K562 (cell line): ENCODE measurements around the gene ZNF48. TPM values are rescaled to one million over a fixed set of nuclear protein-coding genes. Genes with fewer than 3 reads are reported as not detected.

ENCODE experiments used
- ATAC-seq: fragments of 200-7000 bp; cut with Tn5 transposase; 3 replicates; pipeline ENCODE4 v1.9.1; 2020; ENCODE audit warnings: moderate library complexity
- BruUV-seq: library from RNA; stranded (reverse); fragments of 400-500 nt; replicated peaks from 2 replicates; lab custom pipeline; 2021; lab: Mats Ljungman, UMichigan
- CTCF ChIA-PET: fragments of 300-600 bp; formaldehyde crosslinking; extraction: SDS; loops from one replicate; lab custom pipeline; 2021; ENCODE audit warnings: low intra/inter-chr PET ratio; lab: Yijun Ruan, JAX
- POLR2A ChIA-PET: fragments of 300-600, 350-650 bp; sonication (Branson Sonifier 250); formaldehyde crosslinking; extraction: SDS; loops from one replicate; lab custom pipeline; 2021; ENCODE audit warnings: antibody characterized with exemption, inconsistent platforms; lab: Yijun Ruan, JAX
- DNase-seq, 4 experiments: peaks; one replicate each; pipeline versions ENCODE4 v3.0.0 to v3.0.0-alpha.2; 2011 to 2018; ENCODE audit warnings: low spot score in 3 of 4, mixed read lengths in 3 of 4; ENCODE audit errors: extremely low read depth in 1 of 4
- FAIRE-seq: peaks from 2 replicates; lab custom pipeline; 2011; peaks lifted over from hg19 to GRCh38; lab: Jason Lieb, UNC
- H2AFZ ChIP-seq: 2 replicates; pipeline ENCODE4 v1.6.0; 2011; ENCODE audit warnings: low read depth, low read length, control low read depth, inconsistent platforms
- H3K27ac ChIP-seq: fragments of 200-600 bp; 3 replicates; pipeline ENCODE4 v1.8.0; 2011; ENCODE audit warnings: low read depth, mild to moderate bottlenecking, control low read depth, inconsistent platforms, low read length, moderate library complexity, mixed read lengths; ENCODE audit errors: extremely low read depth
- H3K27me3 ChIP-seq, 2 experiments: fragments of 300-600 bp in 1 of 2; 2 replicates in 1 of 2; 3 replicates in 1 of 2; pipeline versions ENCODE4 v1.6.0 to v1.8.0; 2011; ENCODE audit warnings: inconsistent platforms in 2 of 2, low read length in 2 of 2, mild to moderate bottlenecking in 1 of 2, mixed read lengths in 1 of 2, moderate library complexity in 1 of 2; ENCODE audit not compliant: control insufficient read depth in 2 of 2, insufficient read depth in 2 of 2
- H3K36me3 ChIP-seq: fragments of 300-600 bp; 3 replicates; pipeline ENCODE4 v1.8.0; 2011; ENCODE audit warnings: mild to moderate bottlenecking, low read length, inconsistent platforms; ENCODE audit not compliant: control insufficient read depth, insufficient read depth
- H3K4me1 ChIP-seq, 2 experiments: fragments of 200-600 bp in 1 of 2; replicated peaks in 1 of 2; 2 replicates in 1 of 2; 3 replicates in 1 of 2; pipeline versions ENCODE4 v1.5.1 to v1.8.0; 2011; ENCODE audit warnings: inconsistent platforms in 2 of 2, low read length in 2 of 2, mild to moderate bottlenecking in 1 of 2, mixed read lengths in 1 of 2, moderate library complexity in 1 of 2; ENCODE audit not compliant: control insufficient read depth in 2 of 2, insufficient read depth in 2 of 2
- H3K4me2 ChIP-seq: 2 replicates; pipeline ENCODE4 v1.6.1; 2011; ENCODE audit warnings: low read length, control low read depth, inconsistent platforms, mixed read lengths; ENCODE audit not compliant: insufficient read depth
- H3K4me3 ChIP-seq: fragments of 200-600 bp; sonication (generic), shearing (Covaris generic); 2 replicates; pipeline ENCODE4 v1.5.1; 2016; ENCODE audit warnings: control low read depth, inconsistent platforms
- H3K79me2 ChIP-seq: fragments of 200-600 bp; 3 replicates; pipeline ENCODE4 v1.8.0; 2011; ENCODE audit warnings: low read length, inconsistent platforms; ENCODE audit not compliant: control insufficient read depth, insufficient read depth
- H3K9ac ChIP-seq, 2 experiments: 2 replicates each; pipeline versions ENCODE4 v1.6.0 to v1.6.1; 2011; ENCODE audit warnings: low read depth in 2 of 2, low read length in 2 of 2, control low read depth in 1 of 2, inconsistent platforms in 1 of 2, mild to moderate bottlenecking in 1 of 2, mixed read lengths in 1 of 2; ENCODE audit not compliant: insufficient read depth in 1 of 2
- H3K9me1 ChIP-seq: one replicate; pipeline ENCODE4 v1.6.0; 2011; ENCODE audit warnings: inconsistent platforms, mild to moderate bottlenecking, low read length, moderate library complexity; ENCODE audit not compliant: control insufficient read depth, insufficient read depth
- H3K9me3 ChIP-seq: replicated peaks from 2 replicates; pipeline ENCODE4 v1.5.1; 2011; ENCODE audit warnings: low read depth, low read length, inconsistent platforms; ENCODE audit not compliant: control insufficient read depth, insufficient read depth
- H4K20me1 ChIP-seq: replicated peaks from 2 replicates; pipeline ENCODE4 v1.6.1; 2011; ENCODE audit warnings: low read length, inconsistent platforms, mixed read lengths; ENCODE audit not compliant: control insufficient read depth, insufficient read depth
- BDP1 ChIP-seq: IDR thresholded peaks from 3 replicates; pipeline ENCODE4 v1.6.1; 2011; ENCODE audit not compliant: insufficient read length, insufficient read depth
- CREB5 ChIP-seq: fragments of 250-450 bp; sonication (Bioruptor Pico); IDR thresholded peaks from 2 replicates; pipeline ENCODE4 v1.5.0; 2020; ENCODE audit warnings: mild to moderate bottlenecking
- HDGF ChIP-seq: fragments of 450-650 bp; IDR thresholded peaks from 2 replicates; pipeline ENCODE4 v1.6.1; 2016
- JUN ChIP-seq, 2 experiments: sonication (generic) in 1 of 2; formaldehyde crosslinking in 1 of 2; IDR thresholded peaks; 2 replicates each; pipeline versions ENCODE4 v1.6.1 to v1.8.0; 2012 to 2022; ENCODE audit warnings: borderline replicate concordance in 2 of 2, mild to moderate bottlenecking in 2 of 2, improper control_type of control experiment in 1 of 2, low read depth in 1 of 2, low read length in 1 of 2, missing genetic modification reagents in 1 of 2
- KAT8 ChIP-seq: fragments of 450-650 bp; IDR thresholded peaks from 2 replicates; pipeline ENCODE4 v1.6.1; 2016; ENCODE audit warnings: low read depth, mild to moderate bottlenecking
- KDM5B ChIP-seq: fragments of 200-600 bp; sonication (generic); IDR thresholded peaks from 2 replicates; pipeline ENCODE4 v1.6.1; 2012; ENCODE audit warnings: low read depth, mild to moderate bottlenecking, moderate library complexity, low read length, control low read depth, inconsistent platforms; ENCODE audit not compliant: insufficient replicate concordance
- SRSF3 ChIP-seq: fragments of 200-400 bp; formaldehyde crosslinking; IDR thresholded peaks from 2 replicates; pipeline ENCODE4 v1.6.1; 2016; ENCODE audit warnings: mild to moderate bottlenecking, low read length, moderate library complexity; ENCODE audit not compliant: insufficient read depth
- YY1 ChIP-seq, 3 experiments: IDR thresholded peaks; 2 replicates each; pipeline ENCODE4 v1.6.1; 2011; ENCODE audit warnings: low read length in 2 of 3, mild to moderate bottlenecking in 2 of 3, moderate library complexity in 2 of 3, borderline replicate concordance in 1 of 3, control low read depth in 1 of 3, low read depth in 1 of 3; ENCODE audit not compliant: insufficient read depth in 3 of 3, insufficient replicate concordance in 2 of 3, control insufficient read depth in 1 of 3, insufficient read length in 1 of 3; ENCODE audit errors: extremely low read depth in 1 of 3
- ZNF395 ChIP-seq: fragments of 200-800 bp; sonication (Bioruptor generic); IDR thresholded peaks from 2 replicates; pipeline ENCODE4 v1.6.1; 2017; ENCODE audit warnings: missing genetic modification characterization, missing compliant biosample characterization
- ZNF592 ChIP-seq: fragments of 450-650 bp; IDR thresholded peaks from 2 replicates; pipeline ENCODE4 v1.6.1; 2017; ENCODE audit warnings: antibody characterized with exemption, mild to moderate bottlenecking
- WGBS: fragments of 100-300 bp; shearing (Covaris generic); methylation state at CpG from one replicate; pipeline ENCODE4 v1.1.6; 2016; ENCODE audit warnings: low coverage, mixed read lengths; ENCODE audit not compliant: insufficient coverage; ENCODE audit errors: missing lambda C conversion rate; 5-methylcytosine and 5-hydroxymethylcytosine counted together
- in situ Hi-C: fragments of 300-500 bp; cut with MboI; formaldehyde crosslinking; loops from 4 replicates; pipeline ENCODE4 v1.15.0; 2018; ENCODE audit warnings: inconsistent platforms, mixed read lengths
- intact Hi-C: fragments of 100-400 bp; cut with micrococcal nuclease; formaldehyde crosslinking; loops from 2 replicates; pipeline ENCODE4 v1.14.2; 2022
- polyA plus RNA-seq, 8 experiments: library from polyadenylated mRNA; depleted of rRNA in 4 of 8; stranded (reverse) in 5 of 8; unstranded in 3 of 8; fragments of >200 nt; fragmentation: Nextera tagmentation in 2 of 8; fragmentation: Illumina TruSeq in 1 of 8; extraction: Ambion mirVana in 2 of 8; extraction: Trizol in 1 of 8; gene quantifications; 2 replicates each; pipeline versions ENCODE4 v1.2.1 to v1.2.3, GENCODE V29; 2011 to 2014; ENCODE audit warnings: inconsistent platforms in 1 of 8, missing spikeins in 1 of 8
- total RNA-seq, 7 experiments: library from RNA; depleted of rRNA in 6 of 7; stranded (reverse); fragments of >200 nt in 6 of 7; fragmentation: Illumina TruSeq in 2 of 7; extraction: Trizol in 2 of 7; gene quantifications; 2 replicates each; pipeline versions ENCODE4 v1.2.1 to v1.2.3, GENCODE V29; 2011 to 2021; ENCODE audit warnings: low replicate concordance in 1 of 7

The ZNF48 gene
- total and polyA plus RNA-seq, 9 of the 15 experiments (the other 6 are each of a cell fraction or from before 2014, with no cell fraction given): 0.38 to 11.6 (median 4.7) TPM

- H3K27ac ChIP-seq: peak overlapping the region; percentile 72
- DNase-seq: peak in 1 of 4 experiments; percentile 8
- H4K20me1 ChIP-seq: peaks cover 23% of the 10 kb centered on the region
- H3K9me3 ChIP-seq: no peaks in the 10 kb centered on the region
- peak overlapping the region; percentile 90 for H3K4me2 ChIP-seq
- H3K36me3 ChIP-seq: peaks cover 31% of the 10 kb centered on the region
- ChIA-PET POLR2A (interaction anchor here (0.6 to 6.3 kb wide), 6 partner anchors 11 to 129 kb away, joined by 3 to 77 read pairs (median 4); partner anchors contain the start of gene CD2BP2), CTCF (interaction anchor here (0.6 kb wide), 1 partner anchor 186 kb away, joined by 4 read pairs; the partner anchor contains the start of gene CORO1A)
- peaks cover 55% of the 10 kb centered on the region for H3K79me2 ChIP-seq
- peak overlapping the region; percentile 74 for H3K4me3 ChIP-seq
- peak overlapping the region; percentile 70 to 98 for H3K9ac ChIP-seq
- no TSS peak for BruUV-seq
- intact Hi-C loops: no loop called here
- peak; percentile 23 for FAIRE-seq
- in situ Hi-C loops: loop anchor here (25.0 kb wide), 1 partner anchor 907 kb away; the partner anchor contains the start of genes BOLA2, SLX1B and SULT1A4
- H3K9me1 ChIP-seq: peaks cover 6% of the 10 kb centered on the region
- ATAC-seq: no peak
- H2AFZ ChIP-seq: no peak overlapping the region
- 2% methylated on average over 45 of the region's 45 CpGs for WGBS
- H3K4me1 ChIP-seq: peaks cover 25 to 44% of the 10 kb centered on the region in 2 experiments; a peak in 4 of 5 replicates
- no peaks in the 10 kb centered on the region for H3K27me3 ChIP-seq
- no peak for TF ChIP-seq ZNF395 (CRISPR knock-in tag)
- 0 out of 2 replicates have a peak, but pooled peaks have one; percentile 11 for TF ChIP-seq HDGF
- TF ChIP-seq KDM5B: peak; percentile 28
- peak in 1 of 3 experiments; percentile 15 for TF ChIP-seq YY1 (IDR thresholded peaks at IDR 0.05; ENCODE audit: borderline replicate concordance in 1 of 3, control insufficient read depth in 1 of 3, extremely low read depth in 1 of 3, insufficient read depth in 3 of 3, insufficient read length in 1 of 3, insufficient replicate concordance in 2 of 3, low read depth in 1 of 3, low read length in 2 of 3)
- no peak for TF ChIP-seq JUN (IDR thresholded peaks at IDR 0.05; ENCODE audit: borderline replicate concordance, low read depth, low read length)
- 0 out of 2 replicates have a peak, but pooled peaks have one; percentile 11 for TF ChIP-seq JUN (CRISPR knock-in tag; IDR thresholded peaks at IDR 0.05; ENCODE audit: borderline replicate concordance)
- TF ChIP-seq KAT8: no peak
- TF ChIP-seq CREB5 (CRISPR knock-in tag): no peak
- TF ChIP-seq ZNF592: 0 out of 2 replicates have a peak, but pooled peaks have one; percentile 21
- TF ChIP-seq BDP1: no peak
- 0 out of 2 replicates have a peak, but pooled peaks have one; percentile 36 for TF ChIP-seq SRSF3
Observed at GRCh38 chr16:30369091-30369937, 25.9 kb upstream of the ZNF48 start.
